HG02588 (cell line): ENCODE results near the gene MPC1L.

ENCODE experiments used
- ATAC-seq: cut with Tn5 transposase; IDR thresholded peaks from one replicate; pipeline ENCODE4 v1.9.1; 2021; ENCODE audit warnings: mild to moderate bottlenecking, moderate library complexity; ENCODE audit not compliant: unreplicated experiment

MPC1L gene

GRCh38 chrX:40625294-40625693 lies 2.1 kb downstream of the MPC1L start:
- ATAC-seq: no peak

GRCh38 chrX:40628506-40628905 lies 5.3 kb downstream of the MPC1L start:
- no peak for ATAC-seq

DNA sequence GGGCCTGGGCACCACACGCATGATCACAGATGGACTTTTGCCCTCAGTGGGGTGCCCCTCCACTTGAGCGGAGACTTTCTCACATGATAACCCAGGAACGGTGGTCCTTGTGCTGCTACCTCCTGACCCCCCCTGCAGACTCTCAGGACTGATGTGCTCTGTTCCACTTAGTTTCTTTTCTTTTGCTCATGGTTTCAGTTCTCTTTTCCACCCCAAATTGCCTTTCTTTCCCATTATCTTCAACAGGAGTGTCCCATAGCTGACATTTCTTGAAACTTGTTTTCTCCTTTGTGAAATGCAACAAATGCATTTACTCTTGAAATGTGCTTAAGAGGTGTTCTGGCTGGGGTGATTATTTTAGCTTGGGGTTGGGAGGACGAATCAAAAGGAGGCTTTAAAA lies 9.0 kb downstream of the MPC1L start:
- ATAC-seq: no peak

DNA sequence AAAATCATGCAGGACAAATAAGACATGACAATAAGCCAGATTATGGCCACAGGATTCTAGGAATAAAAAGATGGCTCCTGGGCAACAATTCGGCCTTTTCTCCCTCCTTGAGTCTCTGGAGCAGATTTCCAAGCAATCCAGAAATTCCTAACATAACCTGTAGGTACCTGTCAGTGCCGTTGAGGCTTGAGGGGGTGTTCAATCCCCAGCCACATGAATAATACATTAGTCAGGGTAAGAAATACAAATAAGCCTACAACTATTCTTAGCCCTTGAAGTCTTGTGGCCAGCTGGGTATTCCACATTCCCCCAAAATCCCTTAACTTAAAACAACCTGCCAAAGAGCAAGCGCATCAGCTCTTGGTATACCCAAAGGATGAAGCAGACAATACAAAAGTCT lies 14.5 kb downstream of the MPC1L start:
- no peak for ATAC-seq

DNA sequence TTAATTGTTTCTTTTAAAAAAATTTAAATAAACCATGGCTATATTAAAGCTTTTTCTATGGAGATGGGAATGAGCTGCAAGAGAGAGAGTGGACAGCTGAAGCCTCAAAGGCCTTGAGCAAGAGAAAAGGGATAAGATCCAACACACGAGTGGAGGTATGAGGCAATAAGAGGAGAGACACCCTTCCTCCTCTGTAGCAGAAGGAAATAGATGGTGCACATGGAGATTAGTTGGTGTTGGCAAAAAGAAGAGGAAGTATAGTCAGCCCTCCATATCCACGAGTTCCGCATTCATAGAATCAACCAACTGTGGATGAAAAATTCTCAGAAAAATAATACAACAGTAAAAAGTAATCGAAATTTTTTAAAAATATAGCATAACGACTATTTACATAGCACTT lies 20.9 kb downstream of the MPC1L start:
- ATAC-seq: no peak

GRCh38 chrX:40644821-40645358 lies 21.7 kb downstream of the MPC1L start:
- ATAC-seq: no peak

GRCh38 chrX:40646489-40647306 lies 23.5 kb downstream of the MPC1L start:
- peak; percentile 26 for ATAC-seq

DNA sequence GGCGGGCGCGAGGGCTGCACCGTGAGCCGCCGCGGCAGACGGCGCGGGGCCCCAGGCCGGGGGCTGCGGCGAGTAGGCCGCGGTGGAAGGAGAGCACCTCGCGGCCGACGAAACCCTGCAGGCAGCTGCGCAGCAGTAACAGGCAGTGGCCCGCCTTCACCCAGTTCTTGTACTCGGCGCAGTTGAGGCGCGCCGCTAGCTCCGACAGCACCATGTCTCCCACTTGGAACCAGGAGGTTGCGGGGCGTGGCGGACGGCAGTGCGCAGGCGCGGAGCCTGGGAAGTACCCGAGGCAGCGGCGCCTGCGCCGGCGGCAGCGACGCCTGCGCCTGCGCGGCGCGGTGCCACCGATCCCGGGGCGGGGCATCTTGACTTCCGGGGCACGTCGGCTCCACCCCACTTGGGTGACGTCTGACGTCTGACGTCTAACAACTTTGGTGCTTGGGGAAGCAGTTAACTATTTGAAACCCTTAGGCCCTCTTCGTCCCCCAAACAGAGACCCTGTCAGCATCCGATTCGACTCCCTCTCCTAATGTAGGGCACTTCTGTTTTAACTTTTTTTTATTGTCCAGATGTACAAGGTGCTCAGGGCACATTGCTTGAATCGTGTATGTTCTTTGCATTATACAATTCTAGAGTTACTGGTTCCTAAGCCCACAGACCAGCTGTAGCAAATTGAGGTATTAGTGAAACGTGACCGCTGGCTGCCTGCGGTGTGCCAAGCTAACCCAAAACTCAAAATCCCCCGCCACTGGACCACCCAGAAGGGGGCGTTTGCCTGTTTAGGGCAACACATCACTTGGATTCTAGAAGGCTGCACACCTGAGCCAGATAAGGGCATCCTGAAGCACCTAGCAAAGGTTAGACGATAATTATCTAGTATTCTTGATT lies 24.3 kb downstream of the MPC1L start, which contains the start of gene CXorf38:
CXorf38 (minus strand) TSS at position 255 of the 891 bp plus-strand sequence; CDS start at position 214, 41 bp downstream.
- ATAC-seq: peak; percentile 75

- ATAC-seq: no peak
These were observed 28.5 kb downstream of the MPC1L start for GRCh38 chrX:40651620-40652223.

- ATAC-seq: no peak
These were observed 29.4 kb downstream of the MPC1L start for GRCh38 chrX:40652664-40653063.

GRCh38 chrX:40653535-40653934 lies 30.3 kb downstream of the MPC1L start:
- ATAC-seq: no peak

- ATAC-seq: no peak
These were observed 37.2 kb downstream of the MPC1L start for GRCh38 chrX:40660381-40660780.

GRCh38 chrX:40661489-40661888 lies 38.3 kb downstream of the MPC1L start:
- no peak for ATAC-seq

GRCh38 chrX:40663078-40663740 lies 40.0 kb downstream of the MPC1L start:
- no peak for ATAC-seq

DNA sequence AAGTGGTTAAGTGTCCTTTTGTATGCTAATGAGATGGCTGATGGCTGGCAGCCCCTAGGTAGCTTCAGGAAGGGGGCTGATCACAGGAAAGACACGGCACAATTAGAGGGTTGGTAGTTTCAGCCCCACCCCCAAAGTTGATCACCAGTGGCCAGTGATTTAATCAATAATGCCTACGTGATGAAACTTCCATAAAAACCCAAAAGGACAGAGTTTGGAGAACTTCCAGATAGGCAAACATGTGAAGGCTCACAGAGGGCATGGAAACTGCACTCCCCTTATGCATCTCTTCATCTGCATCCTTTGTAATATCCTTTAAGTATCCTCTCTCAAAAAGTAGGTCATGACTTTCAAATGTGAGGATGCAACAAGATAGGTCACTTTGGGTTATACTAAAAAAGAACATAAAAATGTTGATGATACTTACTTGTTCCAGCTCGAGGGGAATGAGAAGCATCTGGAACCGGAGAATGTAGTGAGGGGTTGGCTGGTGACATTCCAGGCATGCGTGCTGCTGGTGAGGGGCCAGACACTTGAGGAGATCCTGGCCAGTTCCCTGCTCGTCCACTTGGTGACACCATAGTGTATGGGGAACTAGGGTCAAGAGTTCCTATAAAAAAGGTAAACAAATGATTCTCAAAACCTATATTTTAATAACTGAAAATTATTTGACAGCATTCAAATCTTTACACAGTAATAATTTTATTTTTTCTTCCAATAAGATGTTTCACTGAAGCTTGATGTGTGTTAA lies 40.8 kb downstream of the MPC1L start:
- ATAC-seq: no peak

DNA sequence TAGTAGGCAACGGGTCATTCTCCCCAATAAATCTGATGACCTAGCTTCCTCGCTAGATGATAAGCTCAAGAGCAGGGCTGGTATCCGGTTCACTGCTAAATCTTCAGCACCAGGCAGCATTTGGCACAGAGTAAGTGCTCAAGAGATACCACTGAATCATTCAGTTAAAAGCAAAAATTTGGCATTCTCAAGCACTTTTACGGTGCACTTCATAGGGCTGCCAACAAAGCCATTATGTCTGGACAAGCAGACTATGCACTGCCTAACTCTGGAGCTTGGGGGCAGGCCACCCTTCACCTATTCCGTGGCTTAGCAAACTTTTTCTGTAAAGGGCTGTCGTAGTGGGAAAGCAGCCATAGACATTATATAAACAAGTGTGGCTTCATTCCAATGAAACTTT lies 47.9 kb downstream of the MPC1L start:
- no peak for ATAC-seq
